ENCODE results near the gene RAB40B.
"Not testable (repeated sequence)": the region's sequence is repeated elsewhere in the genome, so short reads cannot be mapped to it uniquely, and the experiment has no call there.

Gene RAB40B

DNA sequence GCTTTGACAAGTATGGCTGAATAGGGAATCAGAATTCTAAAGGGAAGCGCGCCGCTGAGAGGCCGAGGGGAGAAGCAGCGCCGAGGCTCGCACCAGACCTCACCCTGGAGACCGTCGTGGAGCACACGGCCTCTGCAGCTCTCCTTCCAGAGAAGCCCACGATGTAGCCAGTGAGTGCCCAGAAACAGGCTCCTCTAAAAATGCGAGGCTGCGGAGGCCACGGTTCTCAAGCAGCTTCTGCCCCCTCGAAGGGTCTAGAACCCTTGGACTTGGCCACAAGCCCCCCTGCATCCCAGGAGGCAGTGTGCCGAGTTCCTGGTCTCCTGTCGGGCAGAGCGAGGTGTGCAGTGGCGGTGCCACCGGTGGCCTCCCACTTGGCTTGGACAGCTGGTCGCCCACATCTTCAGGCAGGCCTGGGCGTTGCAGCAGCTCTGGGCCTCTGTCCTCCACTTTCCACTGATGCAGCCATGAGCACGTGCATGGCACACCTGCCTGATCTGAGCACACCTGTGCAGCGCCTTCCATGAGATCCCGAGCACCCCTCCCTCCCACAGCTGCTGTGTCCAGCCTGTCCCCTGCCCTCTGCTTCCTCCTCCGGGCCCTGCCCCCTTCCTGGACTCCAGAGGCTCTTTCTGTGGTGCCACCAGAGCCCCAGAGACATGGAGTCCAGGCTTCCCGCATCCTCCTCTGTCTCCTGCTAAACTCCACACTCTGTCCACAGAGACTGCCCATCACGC lies 31.4 kb downstream of the RAB40B start:
- no peak for DNase-seq

DNA sequence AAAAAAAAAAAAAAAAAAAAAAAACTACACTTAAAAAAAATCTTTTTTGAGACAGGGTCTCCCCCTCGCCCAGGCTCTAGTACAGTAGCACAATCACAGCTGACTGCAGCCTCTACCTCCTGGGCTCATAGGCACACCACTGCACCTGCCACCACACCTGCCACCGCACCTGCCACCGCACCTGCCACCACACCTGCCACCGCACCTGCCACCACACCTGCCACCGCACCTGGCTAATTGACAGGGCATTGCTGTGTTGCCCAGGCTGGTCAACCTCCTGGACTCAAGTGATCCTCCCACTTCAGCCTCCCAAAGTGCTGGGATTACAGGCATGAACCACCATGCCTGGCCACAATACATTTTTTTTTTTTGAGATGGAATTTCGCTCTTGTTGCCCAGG lies 32.6 kb downstream of the RAB40B start:
- DNase-seq: no peak

DNA sequence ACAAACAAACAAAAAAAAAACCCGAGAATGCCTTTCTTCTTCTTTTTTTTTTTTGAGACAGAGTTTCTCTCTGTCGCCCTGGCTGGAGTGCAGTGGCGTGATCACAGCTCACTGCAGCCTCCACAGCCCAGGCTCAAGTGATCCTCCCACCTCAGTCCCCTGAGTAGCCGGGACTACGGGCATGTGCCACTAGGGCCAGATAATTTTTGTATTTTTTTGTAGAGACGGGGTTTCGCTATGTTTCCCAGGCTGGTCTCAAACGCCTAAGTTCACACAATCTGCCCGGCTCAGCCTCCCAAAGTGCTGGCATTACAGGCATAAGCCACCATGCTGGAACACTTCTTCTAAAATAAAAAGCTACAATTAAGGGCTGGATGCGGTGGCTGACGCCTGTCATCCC lies 33.3 kb downstream of the RAB40B start:
- no peak for DNase-seq

DNA sequence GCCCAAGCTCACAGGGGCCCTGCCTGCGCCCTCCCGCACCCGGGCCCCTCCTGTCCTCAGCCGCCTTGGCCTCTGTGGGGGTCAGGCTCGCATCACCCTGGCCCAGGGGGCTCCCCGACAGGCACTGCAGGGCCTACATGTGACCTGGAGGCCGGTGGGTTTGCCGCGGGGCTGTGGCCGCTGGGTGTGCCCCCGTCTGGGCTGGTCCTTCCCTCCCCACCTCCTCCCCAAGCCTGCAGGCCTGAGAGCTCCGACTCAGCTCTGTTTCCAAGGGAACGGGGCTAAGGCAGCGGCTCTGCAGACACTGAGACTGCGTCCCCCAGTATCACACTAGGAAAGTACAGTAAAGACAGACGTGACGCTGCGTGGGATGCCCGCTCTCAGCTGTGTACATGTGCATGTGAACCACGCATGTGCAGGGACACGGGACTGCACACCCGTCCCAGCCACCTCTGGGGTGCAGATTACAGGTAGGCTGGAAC lies 33.8 kb downstream of the RAB40B start:
- no peak for DNase-seq

DNA sequence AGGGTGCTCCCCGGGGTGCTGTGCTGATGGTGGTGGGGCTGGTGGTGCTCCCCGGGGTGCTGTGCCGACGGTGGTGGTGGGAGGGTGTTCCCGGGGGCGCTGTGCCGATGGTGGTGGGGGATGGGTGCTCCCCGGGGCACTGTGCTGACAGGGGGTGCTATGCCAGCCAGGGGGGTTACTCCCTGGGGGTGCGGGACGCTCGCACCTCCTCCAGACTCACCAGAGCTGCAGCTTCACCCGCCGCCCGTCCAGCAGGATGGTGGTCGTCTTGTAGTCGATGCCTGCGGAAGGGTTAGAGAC lies 34.3 kb downstream of the RAB40B start:
- DNase-seq: no peak

DNA sequence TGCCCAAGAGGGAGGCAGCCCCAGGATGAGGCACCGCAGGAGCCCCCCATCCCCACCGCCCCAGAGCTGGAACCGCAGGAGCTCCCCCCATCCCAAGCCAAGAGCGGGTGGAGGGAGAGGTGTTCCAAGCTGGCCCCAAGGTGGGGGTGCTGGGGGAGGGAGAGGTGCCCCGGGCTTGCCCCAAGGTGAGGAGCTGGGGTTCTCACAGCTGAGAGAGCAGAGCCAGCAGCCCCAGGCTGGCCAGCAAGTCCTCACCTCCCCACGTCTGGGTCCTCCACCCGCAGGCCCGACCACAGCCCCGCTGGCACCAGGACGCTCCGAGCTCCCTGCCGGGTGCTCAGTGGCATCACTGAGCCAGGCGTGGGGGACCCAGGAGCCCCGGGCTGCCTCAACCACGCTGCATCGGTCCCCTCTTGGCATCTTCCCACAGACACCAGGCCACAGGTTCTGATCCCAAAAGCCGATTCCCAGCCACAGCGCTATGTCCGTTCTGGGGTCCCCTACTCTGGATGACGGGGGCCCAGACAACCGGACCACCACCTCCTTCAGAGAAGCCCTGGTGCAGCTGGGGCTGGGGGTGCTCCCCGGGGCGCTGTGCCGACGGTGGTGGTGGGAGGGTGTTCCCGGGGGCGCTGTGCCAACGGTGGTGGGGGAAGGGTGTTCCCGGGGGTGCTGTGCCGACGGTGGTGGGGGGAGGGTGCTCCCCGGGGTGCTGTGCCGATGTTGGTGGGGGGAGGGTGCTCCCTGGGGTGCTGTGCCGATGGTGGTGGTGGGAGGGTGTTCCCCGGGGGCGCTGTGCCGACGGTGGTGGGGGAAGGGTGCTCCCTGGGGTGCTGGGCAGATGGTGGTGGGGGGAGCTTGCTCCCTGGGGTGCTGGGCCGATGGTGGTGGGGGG lies 34.9 kb downstream of the RAB40B start:
- DNase-seq: no peak

DNA sequence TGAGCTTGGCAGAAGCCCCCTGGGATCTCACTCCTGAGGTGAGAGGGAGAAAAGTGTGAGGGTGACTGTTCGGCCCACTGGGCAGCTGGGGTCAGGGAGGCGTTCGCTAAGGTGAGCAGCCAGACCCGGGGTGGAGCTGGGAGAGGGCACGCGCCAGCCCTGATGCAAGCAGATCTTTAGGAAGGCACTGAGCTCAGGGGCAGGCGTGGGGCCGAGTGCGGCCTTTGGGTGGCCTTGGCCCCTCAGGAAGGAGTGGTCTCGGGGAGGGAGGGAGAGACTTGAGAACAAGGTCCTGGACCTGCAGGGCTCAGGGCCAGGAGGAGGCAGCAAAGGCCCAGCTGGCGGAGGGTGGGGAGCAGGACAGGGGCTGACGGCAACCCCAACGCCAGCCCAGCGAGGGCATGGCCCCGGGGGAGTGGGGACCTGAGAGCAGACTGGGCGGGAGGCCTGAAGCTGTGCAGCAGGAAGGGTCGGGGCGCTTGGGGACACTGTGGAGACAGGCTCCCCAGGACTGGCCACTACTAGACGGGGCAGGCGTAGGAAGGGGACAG lies 35.7 kb downstream of the RAB40B start:
- no peak for DNase-seq

DNA sequence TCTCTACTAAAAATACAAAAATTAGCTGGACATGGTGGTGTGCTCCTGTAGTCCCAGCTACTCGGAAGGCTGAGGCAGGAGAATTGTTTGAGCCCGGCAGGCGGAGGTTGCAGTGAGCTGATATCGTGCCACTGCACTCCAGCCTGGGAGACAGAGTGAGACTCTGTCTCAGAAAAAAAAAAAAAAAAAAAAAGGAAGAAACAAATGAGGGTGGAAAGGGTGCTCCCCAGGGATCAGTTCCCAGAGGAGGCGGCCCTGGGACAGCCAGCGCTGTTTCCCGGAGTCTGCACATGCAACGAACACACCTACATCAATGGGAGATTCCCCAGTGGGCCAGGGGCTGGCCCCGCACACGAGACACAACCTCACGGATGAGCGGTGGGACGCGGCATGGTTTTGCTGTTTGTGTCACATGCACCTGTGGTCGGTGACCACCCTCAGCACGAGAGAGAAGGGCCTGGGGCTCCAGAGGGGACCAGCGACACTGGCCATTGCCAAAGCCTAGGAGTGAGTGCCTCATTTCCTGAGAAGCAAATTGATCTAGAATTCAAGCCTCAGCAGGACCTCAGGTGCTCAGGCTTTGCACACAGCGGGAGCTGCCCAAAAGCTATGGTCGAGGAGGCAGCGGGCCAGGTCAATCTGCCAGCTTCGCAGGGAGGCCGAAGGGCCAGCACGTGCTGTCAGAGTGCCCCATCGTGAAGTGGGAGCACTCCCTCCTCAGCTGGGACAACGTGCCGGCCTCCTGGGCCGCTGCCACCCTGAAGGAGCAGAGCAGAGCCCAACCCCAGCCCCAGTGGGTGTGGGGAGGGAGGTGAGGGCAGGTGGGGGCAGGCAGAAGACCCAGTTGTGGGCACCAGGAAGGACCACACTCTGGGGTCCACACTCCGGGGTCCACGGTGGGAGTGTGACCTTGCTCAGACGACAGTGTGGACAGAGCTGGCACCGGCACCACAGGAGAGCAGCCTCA lies 36.5 kb downstream of the RAB40B start:
- no peak for DNase-seq

DNA sequence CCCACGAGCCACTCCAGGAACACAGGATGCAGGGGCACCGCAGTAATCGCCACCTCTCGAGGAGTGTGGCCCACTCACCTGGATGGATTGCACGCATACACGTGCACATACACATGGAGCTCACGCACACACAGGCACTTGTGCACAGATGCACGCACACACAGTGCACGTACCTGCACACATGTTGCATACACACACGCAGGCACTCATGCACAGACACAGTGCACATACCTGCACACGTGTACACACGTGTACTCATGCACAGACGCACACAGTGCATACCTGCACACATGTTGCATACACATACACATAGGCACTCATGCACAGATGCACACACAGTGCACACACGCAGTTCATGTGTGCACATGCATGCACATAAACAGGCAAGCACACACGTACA lies 38.6 kb downstream of the RAB40B start:
- no peak for DNase-seq

DNA sequence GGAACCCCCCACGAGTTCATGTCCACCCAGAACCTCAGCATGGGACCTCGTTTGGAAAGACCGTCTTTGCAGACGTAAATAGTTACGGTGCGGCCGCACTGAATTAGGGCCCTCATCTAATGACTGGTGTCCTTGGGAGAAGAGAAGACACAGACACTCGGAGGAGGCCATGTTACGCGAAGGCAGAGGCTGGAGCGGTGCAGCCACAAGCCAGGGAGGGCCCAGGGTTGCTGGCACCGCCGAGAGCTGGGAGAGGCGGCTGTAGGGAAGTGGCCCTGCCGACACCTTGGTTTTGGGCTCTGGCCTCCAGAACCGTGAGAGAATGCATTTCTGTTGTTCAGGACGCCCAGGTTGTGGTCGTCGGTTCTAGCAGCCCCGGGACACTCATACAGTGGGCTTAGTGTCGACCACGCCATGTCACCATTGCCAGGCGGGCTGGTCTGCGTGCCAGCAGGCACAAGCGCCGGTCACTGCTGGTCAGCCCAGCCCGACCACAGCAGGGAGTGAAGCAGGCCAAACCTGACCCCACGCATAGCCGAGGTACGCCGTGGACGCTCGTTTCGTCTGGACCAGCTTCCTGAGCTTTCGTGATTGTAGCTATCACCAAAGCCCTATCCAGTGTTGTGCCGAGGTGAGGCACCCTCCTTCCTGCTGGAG lies 39.6 kb downstream of the RAB40B start:
- DNase-seq: no peak

DNA sequence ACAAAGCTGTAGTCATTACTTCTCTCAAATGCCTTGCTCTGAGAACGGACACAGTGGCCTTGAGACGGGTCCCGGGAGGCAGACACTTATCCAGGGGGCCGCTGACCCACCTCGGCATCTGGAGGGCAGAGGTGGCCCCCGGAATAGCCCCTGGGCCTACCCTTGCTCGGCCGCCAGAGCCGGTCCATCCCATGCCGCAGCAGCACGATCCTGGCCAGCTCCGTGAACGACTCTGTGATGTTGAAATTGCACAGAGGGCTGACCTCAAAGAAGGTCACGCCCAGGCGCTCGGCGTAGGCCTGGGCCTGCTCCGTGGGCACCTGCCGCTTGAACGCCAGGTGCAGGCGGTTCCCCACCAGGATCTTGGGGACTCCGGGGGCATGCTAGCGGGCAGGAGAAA lies 40.2 kb downstream of the RAB40B start:
- no peak for DNase-seq

DNA sequence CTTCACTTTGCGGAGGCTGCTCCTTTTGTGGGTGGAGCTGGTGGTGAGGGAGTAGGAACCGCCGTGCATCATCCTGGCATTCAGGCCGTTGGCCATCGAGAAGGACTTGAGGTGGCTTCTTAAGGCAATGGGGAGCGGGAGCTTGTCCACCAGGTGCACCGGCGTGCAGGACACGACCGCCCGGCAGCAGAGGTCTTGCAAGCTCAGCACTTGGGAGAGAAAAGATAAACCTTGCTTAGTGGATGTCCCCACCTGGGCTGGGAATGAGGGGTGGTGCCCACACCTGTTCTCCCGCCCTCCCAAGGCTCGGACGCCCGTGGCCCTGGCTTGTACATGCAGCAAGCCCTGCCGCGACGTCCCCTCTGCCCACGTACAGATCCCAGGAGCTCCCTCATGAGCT lies 40.6 kb downstream of the RAB40B start:
- DNase-seq: no peak

DNA sequence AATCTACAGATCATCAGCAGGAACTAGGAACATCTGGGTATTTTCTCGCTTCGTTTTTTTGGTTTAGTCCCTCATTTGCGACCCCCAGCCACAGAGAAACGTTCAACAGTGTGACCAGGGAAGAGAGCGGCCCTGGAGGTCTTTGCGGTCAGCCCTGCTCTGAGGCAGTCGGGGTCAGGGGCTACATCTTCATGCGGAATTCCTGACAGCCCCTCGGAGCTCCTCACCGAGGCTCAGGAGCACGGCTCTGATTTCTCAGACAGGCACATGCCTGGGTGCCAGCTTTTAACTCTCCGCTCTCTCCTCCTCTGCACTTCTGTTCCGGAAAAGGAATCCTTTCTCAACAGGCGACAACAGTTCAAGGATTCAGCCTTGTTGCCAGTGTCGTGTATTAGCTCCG lies 42.2 kb downstream of the RAB40B start:
- DNase-seq: no peak

DNA sequence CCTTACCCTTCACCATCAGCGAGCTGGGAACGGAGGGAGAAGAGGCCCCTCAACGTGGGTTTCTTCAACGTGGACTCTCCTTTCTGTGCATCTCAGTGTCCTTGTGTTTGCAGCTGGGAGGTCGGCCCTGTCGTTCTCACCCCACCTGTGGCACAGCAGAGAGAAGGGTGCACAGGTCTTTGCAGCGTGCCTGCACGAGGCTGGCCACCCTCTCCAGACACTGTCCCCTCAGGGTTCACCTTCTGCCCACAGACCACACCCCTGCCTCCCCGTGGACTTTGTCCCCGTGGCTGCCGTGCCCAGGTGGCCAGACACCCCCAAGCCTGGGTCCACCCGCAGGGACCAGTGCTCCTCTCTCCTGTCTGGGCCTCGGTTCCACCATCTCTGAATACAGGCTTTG lies 43.0 kb downstream of the RAB40B start:
- no peak for DNase-seq

DNA sequence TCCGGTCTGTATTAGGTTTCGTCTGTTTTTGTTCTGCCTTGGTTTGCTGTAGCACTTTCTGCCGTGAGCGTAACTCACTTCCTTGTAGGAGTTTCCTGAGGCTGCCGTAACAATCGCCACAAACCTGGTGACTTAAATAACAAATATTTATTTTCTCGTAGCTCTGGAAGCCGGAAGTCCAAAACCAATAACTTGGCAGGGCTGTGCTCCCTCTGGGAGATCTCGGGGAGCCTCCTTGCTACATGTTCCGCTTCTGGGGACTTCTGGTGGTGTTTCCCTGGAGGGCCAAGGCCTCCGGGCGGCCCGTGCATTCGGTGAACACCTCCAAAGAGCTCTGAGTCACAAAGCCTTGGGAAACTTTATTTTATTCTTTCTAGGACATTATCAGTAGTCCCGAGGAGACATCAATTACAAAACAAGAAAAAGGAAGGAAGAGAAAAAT lies 43.4 kb downstream of the RAB40B start:
- no peak for DNase-seq

DNA sequence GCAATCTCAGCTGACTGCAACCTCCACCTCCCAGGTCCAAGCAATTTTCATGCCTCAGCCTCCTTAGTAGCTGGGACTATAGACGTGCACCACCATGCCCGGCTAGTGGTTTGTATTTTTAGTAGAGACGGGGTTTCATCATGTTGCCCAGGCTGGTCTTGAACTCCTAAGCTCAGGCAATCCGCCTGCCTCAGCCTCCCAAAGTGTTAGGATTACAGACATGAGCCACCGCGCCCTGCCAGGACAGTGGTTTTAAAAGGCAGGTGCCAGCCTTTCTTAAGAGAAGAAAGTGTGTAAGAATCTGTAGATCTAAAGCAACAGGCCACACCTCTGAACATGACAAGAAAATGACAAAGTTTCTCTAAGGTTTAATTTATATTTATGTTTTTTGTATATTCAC lies 43.9 kb downstream of the RAB40B start:
- not testable (repeated sequence) for DNase-seq

DNA sequence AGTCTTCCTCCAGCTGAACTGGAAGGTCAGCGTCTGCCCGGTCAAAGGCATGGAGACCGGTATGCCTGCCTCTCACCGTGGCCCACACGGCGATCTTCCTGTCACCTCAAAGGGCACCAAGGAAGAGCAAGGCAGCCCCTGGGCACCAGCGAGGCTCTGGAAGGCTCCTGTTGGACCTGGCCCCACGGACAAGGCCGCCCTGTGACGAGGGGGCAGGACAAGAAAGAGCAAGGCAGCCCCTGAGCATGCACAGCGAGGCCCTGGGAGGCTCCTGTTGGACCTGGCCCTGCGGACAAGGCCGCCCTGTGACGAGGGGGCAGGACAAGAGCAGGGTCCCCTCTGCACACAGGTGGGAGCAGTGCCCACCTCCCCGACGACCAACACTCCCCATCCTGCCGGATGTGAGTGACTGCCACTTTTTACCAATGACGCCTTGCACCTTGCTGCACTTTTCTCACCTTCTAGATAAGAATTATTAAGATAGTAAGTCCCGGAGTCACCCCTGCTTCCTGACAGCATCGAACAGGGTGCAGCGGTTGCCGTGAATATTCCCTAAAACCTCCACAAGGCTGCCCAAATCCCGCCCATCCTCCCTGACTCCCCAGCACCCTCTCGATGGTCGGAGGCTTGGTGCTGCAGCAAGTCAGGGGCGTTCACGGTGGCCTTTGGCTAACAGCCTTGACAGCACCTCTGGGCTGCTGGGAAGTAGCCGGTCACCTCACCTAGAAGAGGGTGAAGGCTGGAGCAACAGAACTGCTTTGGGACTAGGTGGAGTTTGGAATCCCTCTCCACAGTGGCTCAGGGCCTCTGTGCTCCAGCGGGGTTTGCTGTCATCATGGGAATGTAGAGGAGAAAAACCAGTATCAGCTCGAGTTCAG lies 44.6 kb downstream of the RAB40B start:
- no peak for DNase-seq

DNA sequence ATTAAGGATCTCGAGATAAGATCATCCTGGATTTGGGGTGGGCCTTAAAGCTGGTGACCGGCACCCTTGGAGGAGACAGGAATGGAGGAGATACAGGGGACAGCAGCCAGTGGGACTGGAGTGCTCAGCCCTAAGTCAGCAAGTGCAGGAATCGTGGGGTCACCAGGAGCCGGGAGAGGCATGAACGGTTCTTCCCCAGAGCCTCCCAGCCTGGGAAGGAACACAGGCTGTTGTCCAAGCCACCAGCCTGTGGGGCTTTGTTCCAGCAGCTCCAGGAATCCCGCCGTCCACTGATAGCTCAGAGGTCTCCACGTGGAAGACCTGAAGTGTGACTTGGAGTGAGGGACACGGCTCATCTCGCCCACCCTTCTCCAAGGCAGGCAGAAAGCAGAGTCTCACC lies 47.8 kb downstream of the RAB40B start:
- no peak for DNase-seq

DNA sequence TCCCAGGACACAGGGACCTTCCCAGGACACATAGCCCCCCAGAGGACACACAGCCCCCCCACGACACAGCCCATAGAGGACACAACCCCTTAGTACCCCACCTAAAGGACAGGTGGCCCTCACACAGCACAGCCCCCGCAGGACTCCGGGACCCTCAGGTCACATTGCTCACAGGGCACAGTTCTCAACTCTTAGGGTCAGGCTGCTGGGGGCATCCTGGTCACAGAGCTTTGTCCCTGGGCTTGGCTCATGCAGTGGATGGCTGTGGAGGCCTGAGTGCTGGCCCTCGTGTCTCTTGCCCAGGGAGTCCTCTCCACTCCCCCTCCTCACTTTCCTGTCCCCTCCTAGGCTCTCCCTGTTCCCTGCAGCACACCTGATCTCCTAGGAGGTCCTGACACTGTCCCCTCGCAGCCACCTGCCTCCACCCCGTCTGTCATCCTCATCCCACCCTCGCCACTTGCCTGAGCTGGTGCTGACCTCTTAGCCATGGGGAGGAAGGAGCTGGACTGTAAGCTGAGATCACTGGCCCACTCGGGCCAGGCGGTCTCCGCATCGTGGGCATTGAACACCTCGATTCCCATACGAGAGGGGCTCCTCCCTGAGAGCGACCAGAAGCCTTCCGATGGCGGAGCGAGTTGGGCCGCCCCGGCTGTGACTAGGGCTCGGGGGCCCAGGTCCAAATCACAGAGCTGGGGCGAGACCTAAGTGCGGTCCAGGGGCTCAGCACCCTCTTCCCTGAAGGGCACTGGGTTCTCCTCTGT lies 48.8 kb downstream of the RAB40B start:
- DNase-seq: no peak

DNA sequence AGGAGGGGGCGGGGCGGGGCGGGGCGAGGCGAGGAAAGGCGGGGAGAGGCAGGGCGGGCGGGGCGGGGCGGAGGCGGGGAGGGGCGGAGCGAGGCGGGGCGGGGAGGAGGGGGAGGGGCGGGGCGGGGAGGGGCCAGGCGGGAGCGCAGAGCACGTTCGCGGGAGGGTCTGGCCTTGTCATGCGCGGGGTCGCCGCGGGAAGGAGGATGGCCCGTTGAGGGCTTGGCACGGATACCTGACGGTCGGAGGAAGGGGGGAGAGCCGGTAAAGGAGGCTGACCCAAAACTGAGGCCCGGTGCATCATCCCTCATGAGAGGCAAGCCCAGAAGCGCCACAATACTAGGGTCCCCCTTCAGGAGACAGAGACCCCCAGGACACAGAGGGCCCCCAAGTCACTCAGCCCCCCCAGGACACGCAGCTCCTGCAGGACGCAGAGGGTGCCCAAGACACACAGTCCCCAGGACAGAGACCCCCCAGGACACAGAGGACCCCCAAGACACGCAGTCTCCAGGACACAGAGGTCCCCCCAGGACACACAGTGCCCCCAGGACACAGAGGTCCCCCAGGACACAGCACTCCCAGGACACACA lies 49.7 kb downstream of the RAB40B start:
- DNase-seq: no peak
